ELF-1 (cell line): Measurements from ENCODE around the gene ZNF423.

Experiments
- DNase-seq: peaks from one replicate; pipeline ENCODE4 v3.0.0-alpha.2; 2016; ENCODE audit warnings: low read depth, low spot score

ZNF423 gene

GRCh38 chr16:49849037-49849753 lies 6.7 kb downstream of the ZNF423 start:
- no peak for DNase-seq

- no peak for DNase-seq
Observed at GRCh38 chr16:49848530-49848929, 7.4 kb downstream of the ZNF423 start.

- DNase-seq: no peak
Observed at GRCh38 chr16:49846800-49847199, 9.1 kb downstream of the ZNF423 start.

- DNase-seq: no peak
Observed at GRCh38 chr16:49844359-49844758, 11.6 kb downstream of the ZNF423 start.

- DNase-seq: no peak
Observed at GRCh38 chr16:49843758-49844157, 12.2 kb downstream of the ZNF423 start.

GRCh38 chr16:49842972-49843371 lies 12.9 kb downstream of the ZNF423 start:
- DNase-seq: no peak

- no peak for DNase-seq
Observed at GRCh38 chr16:49839017-49839825, 16.7 kb downstream of the ZNF423 start.

GRCh38 chr16:49838441-49839016 lies 17.4 kb downstream of the ZNF423 start:
- no peak for DNase-seq

GRCh38 chr16:49837688-49838410 lies 18.1 kb downstream of the ZNF423 start:
- no peak for DNase-seq

GRCh38 chr16:49836668-49837067 lies 19.2 kb downstream of the ZNF423 start:
- no peak for DNase-seq

GRCh38 chr16:49836218-49836617 lies 19.7 kb downstream of the ZNF423 start:
- no peak for DNase-seq

GRCh38 chr16:49835161-49835777 lies 20.6 kb downstream of the ZNF423 start:
- no peak for DNase-seq

GRCh38 chr16:49834531-49835151 lies 21.3 kb downstream of the ZNF423 start:
- DNase-seq: peak; percentile 72

- no peak for DNase-seq
Observed at GRCh38 chr16:49833796-49834530, 21.9 kb downstream of the ZNF423 start.

- no peak for DNase-seq
Observed at GRCh38 chr16:49833085-49833484, 22.8 kb downstream of the ZNF423 start.

- DNase-seq: no peak
Observed at GRCh38 chr16:49832177-49832576, 23.7 kb downstream of the ZNF423 start.

- DNase-seq: no peak
Observed at GRCh38 chr16:49830873-49831272, 25.0 kb downstream of the ZNF423 start.

- DNase-seq: no peak
Observed at GRCh38 chr16:49828533-49829267, 27.2 kb downstream of the ZNF423 start.

- DNase-seq: no peak
Observed at GRCh38 chr16:49827805-49828438, 28.0 kb downstream of the ZNF423 start.
